Glomerular endothelial cell (primary cell): ENCODE data around the gene SF3A2. TPM values are rescaled to one million over a fixed set of nuclear protein-coding genes. Genes with fewer than 3 reads are reported as not detected.
"Not testable (repeated sequence)": the region's sequence is repeated elsewhere in the genome, so short reads cannot be mapped to it uniquely, and the experiment has no call there.

Source experiments
- DNase-seq: peaks from one replicate; pipeline ENCODE4 v3.0.0-alpha.2; 2011; ENCODE audit warnings: low read depth, low spot score; ENCODE audit errors: extremely low read depth
- total RNA-seq: library from RNA; depleted of rRNA; stranded (reverse); fragments of >200 nt; gene quantifications from 2 replicates; pipeline ENCODE4 v1.2.3, GENCODE V29; 2015

Gene SF3A2, protein sequence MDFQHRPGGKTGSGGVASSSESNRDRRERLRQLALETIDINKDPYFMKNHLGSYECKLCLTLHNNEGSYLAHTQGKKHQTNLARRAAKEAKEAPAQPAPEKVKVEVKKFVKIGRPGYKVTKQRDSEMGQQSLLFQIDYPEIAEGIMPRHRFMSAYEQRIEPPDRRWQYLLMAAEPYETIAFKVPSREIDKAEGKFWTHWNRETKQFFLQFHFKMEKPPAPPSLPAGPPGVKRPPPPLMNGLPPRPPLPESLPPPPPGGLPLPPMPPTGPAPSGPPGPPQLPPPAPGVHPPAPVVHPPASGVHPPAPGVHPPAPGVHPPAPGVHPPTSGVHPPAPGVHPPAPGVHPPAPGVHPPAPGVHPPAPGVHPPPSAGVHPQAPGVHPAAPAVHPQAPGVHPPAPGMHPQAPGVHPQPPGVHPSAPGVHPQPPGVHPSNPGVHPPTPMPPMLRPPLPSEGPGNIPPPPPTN
- 45.9 and 90.2 TPM in 2 replicates for total RNA-seq

DNA sequence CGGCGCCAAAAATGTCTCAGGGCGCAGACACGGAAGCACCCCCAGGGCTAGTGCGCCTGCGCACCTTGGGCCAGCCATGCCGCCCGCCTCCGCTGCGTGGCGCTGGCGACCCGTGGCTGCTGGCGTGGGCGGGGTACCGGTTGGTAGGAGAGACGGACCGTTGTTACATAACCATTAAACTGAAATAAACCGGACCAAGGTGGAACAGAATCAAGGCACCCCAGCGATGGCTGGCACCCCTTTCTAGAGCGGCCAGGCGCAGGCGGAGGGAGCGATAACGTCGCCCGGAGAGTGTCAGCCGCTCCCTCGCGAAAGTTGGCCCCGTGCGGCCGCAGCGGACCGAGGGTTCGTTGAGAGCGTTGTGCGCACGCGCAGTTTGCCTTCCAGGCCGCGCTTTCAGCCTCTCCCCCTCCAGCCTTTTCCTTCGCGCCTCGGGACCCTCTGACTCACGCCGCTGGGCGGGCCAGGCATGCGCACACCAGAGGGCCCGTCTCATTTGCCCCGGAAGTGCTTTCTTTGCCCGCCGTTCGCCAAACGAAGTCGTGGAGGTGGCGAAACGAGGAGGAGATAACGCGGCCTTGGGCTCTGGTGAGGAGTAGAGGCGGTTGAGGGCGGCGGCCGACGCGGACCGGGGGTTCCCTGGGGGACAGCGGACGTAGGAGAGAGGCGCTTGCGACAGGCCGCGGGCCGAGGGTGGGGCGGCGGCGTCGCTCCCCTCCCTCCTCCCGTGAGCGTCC, at the start of gene SF3A2, which contains the start of gene PLEKHJ1:
SF3A2 (plus strand) TSS at position 511 of the 737 bp plus-strand sequence. CDS start 6,595 bp downstream, outside the sequence.
PLEKHJ1 (minus strand) TSS at position 16 of the 737 bp plus-strand sequence. CDS start 81 bp downstream, outside the sequence.
- peak; percentile 86 for DNase-seq

DNA sequence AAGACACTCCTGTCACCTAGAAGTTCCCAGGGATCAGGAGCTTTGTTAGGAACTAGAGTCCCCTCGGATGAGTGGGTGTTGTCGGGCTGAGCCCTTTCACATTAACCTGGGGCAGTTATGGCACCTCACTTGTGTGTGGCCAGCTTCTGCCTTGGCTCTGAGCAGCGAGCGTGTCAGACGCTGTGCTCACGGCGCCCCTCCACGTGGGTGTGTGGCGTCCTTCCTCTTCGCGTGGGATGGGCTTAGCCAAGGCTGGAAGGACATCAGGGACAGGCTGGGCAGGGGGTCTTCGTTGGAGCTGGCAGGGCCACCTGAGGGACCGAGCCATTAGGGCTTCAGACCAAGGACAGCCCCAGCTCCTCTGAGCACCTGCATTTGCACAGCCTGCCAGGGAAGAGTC, 49.5 kb upstream of the SF3A2 start:
- no peak for DNase-seq

DNA sequence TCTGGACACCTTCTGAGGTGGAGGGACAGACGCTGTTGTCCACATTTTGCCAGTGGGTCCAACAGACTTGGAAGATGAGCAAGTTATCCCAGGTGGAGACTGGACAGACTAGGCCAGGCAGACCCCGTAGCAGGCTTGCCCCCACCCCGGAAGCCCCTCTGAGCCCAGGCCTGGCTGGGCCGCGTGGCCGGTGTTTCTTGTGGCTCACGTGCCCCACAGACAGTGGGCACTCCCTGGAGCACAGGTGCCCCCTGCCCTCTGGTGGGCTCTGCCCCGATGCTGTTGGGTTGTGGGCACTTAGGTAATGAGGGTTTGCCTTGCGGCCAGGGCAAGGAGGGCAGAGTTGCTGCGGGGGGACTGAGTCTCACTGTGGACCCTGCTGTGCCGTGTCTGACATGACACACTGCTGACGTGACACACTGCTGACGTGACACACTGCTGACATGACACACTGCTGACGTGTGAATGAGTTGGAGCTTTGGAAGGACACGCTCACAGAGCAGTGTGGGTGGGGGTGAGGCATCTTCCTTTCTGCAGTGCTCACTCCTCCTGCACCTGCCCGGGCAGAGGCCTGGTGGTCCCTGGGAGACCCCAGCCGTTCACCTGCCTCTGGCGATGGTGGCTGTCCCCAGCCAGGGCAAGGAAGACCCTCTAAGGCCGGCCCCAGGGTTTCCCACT, 47.8 kb upstream of the SF3A2 start:
- no peak for DNase-seq

DNA sequence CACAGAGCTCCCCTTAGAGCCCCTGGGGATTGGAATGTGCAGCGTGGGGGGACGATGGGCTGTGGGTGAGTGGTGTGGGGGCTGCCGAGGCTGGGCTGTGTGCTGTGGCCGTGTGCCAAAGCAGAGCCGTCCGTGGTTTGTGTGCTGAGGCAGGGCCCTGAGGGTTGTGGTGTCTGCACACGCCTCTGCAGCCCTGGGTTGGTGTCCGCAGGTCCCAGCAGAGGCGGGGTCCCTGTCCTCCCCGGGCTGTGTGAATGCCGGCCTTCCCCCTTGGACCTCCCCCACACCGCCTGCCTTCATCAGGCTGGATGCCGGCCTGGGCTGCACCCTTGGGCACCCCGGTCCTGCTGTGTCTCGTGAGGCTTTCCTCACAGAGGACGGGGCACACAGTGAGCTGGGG, 46.7 kb upstream of the SF3A2 start:
- no peak for DNase-seq

DNA sequence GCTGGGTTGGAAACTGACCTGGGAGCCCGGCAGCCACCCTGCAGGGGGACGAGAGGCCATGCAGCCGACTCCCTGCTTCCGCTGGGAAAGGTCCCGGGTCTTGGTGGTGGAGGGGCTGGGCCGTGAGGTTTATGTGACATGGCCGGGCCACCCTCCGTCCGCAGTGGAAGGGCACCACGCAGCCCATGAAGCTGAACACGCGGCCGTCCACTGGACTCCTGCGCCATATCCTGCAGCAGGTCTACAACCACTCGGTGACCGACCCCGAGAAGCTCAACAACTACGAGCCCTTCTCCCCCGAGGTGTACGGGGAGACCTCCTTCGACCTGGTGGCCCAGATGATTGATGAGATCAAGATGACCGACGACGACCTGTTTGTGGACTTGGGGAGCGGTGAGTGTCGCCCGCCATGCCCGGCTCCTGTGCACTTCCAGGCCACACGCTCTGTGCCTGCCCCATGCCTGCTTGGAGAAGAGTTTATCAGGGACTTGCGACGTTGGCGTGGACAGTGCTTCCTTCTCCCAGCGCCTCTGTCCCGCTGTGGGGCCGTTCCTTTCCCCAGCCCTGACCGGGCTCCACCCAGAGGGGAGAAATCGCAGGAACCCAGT, 45.7 kb upstream of the SF3A2 start:
- no peak for DNase-seq

DNA sequence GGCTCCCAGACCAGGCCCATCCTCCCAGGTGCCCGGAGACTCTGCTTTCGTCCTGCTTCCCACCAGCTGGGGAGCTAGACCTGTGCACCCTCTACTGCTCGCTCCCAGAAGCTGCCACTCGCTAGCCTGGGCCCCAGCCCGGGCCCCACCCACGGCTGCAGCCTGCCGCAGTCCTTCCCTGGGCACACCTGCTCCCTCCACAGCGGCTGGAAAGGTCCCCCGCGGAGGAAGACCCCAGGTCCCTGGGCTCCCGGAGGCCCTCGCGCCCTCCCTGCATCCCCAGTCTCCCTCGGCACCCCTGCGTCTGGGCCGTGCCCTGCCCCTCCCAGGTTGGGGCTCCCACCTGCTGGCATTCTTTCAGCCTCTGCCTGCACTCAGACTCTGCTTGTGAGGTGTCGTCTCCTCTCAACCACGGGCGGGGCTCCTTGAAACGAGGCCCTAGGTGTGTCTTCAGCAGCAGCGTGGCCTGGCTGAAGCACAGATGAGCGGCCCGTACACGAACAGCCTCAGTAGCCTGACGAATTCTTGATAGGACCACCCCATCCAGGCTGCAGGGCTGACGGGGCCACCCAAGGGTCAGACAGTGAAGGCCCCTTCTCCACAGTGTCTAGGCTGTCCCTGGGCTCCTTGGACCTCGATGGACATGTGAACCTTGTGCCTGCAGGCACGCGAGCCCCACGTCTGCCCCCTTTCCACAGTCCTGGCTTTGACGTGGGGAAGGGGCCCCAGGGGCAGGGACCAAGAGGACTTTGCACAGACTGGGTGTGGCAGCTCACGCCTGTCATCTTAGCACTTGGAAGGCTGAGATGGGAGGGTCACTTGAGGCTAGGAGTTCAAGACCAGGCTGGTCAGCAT, 44.9 kb upstream of the SF3A2 start:
- DNase-seq = no peak

DNA sequence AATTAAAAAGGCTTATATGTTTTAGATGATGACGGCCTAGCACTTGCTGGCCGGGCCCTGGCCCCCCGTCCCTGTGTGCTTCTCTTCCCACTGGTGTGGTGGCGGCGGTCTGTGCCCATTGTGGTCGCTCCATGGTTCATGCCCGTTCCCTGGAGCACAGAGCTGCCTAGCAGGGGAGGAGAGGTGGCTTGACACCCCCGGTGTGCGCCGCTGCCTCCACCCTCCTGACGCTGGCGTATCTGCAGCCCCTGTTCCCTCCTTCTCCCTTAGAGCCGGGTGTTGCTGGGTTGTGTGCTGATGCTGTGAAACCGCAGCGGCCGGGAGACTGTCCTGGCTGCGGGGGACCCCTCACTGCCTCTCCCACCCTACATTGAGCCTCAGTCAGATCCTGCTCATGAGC, 43.8 kb upstream of the SF3A2 start:
- no peak for DNase-seq

DNA sequence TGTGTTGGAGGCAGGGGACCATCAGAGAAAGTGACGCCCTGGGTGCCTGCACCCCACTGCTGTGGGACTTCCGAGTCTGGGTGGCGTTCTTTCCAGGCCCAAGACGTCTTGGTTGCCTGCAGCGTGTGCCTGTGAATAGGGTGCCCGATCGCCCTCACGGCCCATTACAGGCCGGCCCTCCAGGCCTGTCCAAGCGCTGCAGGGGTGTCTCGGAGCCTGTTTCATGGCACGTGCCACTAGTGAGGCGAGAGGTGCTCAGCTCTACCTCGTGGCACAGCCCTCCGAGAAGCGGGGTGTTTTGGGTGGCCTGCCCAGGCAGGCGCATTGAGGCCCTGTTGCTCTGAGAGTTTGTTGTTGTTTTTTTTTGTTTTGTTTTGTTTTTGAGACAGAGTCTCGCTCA, 42.8 kb upstream of the SF3A2 start:
- DNase-seq = no peak

DNA sequence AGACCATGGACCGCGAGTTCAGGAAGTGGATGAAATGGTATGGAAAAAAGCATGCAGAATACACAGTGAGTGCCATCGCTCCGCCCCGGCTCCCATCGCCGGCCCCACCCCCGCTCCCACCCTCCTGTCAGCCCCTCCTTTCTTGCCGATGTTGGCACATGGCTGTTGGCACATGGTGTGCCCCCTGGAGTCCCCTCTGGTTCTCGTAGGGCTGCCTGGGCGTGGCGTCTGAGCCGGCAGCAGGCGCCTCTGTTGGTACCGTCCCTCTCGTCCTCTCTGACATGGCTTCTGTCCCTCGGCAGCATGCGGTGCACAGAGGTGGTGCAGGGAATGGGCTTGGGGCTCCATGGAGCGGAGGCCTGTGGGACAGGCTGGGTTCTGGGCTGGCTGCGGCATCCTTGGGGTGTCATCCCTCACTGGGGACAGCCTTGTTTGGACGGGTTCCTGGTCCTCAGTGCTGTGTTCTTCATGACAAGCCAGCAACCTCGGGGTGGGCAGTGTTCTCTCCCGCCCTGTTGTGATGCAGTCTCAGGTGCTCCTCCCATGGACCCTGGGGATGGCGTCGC, 42.0 kb upstream of the SF3A2 start:
- DNase-seq = no peak

DNA sequence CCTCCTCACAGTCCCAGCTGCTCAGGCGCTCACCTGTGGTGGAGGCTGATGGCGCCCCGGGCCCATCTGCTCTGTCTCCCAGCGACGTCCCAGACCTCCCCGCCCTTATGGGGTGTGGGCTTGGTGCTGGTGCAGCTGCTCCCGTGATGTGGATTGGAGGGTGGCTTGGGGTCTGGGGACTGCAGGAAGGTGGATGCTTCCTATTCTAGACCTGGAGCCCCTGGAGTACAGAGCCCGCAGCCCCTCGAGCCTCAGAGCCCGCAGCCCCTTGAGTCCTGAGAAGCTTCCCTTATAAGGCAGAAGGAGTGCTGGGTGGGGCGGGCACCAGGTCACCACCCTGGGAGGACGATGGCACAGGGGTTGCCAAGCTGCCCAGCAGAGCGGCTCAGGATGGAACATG, 41.3 kb upstream of the SF3A2 start:
- DNase-seq = no peak

DNA sequence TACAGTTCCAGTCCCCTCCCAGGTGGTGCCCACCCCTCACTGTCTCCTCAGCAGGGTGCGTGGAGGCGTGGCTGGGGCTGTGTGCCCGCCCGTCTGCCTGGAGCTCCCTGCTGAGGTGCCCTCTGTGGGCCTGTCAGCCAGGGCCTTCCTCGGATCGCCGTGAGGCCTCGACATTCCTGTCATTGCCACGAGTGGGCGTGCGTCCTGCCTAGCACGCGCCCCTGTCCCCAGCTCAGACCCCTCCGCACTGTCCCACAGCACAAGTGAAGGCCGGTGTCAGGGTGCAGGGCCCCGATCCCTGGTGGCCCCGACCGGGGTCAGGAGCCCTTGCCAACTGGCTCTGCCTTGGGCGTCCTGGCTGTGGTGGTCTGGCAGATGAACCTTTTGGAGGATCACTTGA, 40.7 kb upstream of the SF3A2 start:
- DNase-seq = no peak

DNA sequence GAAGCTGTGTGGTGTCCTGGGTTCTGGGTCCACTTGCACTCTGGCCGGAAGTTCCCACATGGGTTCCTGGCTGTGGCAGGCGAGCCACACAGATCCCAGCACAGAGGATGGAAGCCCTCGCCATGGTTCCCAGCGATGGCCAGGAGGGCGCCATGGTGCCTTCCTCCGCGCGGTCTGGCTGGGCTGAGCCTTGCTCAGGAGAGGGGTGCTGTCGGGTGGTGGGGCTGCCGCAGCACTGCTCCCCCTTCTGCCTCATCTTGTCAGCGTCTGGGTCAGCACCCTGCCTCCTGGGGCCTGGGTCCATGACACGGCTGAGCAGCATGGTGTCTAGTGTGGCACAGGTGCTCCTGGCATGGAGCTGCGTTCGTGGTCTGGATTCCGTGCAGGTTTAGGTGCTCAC, 39.4 kb upstream of the SF3A2 start:
- DNase-seq = no peak

DNA sequence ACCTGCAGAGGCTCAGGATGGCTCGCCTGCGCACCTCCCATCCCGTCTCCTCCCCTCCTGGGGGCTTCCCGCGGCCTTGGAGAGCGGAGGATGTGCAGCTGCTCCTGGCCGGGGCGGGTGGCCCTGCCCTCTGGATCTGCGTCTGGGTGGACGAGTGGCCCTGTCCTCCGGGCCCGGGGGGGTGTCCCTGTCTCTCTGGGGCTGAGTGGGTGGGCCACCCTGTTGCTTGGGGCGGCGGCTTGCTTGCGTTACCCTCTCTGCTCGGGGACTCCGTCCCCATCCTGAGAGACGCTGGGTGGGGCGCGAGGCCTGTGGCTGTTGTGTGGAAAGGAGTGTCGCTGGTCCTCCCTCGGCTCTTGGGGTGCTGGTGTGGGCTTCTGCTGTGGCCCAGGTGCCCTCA, 38.3 kb upstream of the SF3A2 start:
- DNase-seq = no peak

DNA sequence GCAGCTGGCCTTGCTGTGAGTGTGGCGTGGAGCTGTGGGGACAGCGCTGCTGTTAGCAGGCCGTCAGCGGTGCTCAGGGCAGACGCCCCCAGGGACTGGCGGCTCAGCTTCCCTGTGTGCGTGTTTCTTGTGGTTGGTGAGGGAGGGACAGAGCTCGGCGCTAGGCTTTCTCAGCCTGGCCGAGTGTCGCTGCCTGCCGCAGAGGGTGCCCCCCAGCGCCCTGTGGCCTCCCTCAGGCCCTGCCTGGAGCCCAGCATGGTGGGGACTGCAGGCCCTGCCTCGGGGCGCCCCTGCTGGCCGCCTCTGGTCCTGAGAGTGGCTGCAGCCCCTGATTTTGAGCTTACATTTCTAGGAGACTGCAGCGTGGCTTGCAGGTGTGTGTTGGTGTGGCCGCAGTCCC, 37.4 kb upstream of the SF3A2 start:
- DNase-seq = no peak

DNA sequence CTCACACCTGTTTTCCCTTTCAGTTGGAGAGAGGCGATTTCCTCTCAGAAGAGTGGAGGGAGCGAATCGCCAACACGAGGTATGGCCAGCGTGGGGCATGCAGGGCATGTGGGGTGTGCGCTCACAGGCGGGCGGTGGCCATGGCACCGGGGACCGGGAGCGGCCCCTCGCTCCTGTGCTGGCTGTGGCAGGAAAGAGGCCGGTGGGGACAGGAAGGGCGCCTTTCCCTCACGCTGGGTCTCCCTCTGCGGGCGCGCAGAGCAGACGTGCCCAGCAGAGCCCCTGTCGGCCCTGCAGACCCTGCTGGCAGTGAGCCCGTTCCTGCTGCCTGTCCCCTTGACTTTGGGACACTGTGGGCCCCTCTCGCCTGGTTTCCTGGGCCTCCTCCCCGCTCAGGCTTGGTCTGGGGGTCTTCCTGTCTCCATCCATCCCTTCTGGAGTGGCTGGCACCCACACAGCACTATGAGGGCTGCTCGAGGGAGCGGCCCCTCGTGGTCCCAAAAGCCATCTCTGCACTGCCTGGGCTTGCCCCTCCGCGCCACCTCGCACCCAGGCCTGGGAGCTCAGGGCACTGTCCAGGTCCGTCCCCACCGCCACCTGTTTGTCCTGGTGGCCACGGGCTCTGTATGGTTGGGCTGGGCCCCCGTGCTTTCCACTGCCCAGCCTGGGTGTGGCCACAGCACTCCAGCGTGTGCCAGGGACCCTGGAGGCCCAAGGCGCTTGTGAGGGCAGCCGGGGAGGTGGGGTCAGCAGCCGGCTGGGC, 36.6 kb upstream of the SF3A2 start:
- DNase-seq = no peak

DNA sequence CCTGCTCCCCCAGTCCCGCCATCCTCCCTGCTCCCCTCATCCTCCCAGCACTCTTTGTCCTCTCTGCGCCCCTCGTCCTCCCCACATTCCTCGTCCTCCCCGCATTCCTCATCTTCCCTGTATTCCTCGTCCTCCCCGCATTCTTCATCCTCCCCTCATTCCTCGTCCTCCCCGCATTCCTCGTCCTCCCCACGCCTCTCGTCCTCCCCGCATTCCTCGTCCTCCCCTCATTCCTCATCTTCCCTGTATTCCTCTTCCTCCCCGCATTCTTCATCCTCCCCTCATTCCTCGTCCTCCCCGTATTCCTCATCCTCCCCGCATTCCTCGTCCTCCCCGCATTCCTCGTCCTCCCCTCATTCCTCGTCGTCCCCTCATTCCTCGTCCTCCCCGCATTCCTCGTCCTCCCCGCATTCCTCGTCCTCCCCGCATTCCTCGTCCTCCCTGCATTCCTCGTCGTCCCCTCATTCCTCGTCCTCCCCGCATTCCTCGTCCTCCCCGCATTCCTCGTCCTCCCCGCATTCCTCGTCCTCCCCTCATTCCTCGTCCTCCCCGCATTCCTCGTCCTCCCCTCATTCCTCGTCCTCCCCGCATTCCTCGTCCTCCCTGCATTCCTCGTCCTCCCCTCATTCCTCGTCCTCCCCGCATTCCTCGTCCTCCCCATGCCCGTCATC, 35.9 kb upstream of the SF3A2 start:
- not testable (repeated sequence) for DNase-seq

DNA sequence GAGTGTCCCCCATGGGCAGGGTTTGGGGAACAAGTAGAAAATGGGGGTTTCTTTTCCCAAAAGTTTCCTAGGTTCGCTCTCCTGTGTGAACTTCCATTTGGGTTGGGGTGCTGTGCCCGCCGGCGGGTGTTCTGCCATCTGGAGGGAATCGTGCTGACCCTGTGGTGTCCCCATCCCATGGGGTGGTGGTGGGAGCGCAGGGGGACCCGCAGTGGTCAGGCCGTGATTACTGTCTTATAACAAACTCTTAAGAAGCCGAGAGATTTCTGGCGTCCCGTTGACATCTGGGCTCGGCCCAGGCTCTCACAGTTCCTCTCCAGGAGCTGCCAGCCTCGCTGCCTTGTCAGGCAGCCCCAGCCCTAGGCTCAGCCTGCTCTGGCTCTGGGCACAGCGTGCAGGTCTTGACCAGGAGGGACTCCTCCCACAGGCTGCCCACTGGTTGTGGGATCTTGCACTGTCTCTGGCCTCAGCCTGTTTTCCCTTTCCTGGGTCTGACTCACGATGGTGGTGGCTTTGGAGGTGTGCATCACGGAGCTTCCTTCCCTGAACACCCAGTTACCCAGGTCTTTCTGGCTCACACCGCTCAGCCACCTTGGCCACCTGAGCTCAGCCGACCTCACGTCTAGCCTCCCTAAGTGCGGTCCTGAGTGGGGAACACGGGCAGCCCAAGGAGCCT, 35.0 kb upstream of the SF3A2 start:
- no peak for DNase-seq

DNA sequence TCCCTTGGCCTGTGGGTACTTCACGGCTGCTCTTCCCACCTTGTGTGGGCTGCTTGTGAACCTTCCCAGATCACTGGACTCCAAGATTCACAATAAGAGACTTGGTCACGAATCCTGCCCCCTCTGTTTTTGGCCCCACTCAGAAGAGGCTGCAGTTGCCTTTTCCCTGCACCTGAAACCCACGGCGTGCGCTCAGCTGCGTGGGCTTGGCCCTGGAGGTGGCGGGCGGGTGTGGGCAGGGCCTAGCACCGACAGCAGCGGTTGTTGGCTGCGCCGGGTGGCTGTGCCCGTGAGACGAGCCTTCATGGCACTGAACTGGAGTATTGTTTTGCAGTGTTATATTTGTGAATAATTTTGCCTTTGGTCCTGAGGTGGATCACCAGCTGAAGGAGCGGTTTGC, 34.3 kb upstream of the SF3A2 start:
- DNase-seq = no peak
